Loucy (cell line): ENCODE measurements around the gene SCN2A.

Experiments used
- CTCF ChIP-seq: fragments of 200-600 bp; sonication (generic); conservative IDR thresholded peaks from 2 replicates; pipeline ENCODE4 v1.5.1; 2014; ENCODE audit warnings: mild to moderate bottlenecking, antibody characterized with exemption, low read length
- EZH2phosphoT487 ChIP-seq: fragments of 200-600 bp; IDR thresholded peaks from 2 replicates; pipeline ENCODE4 v1.6.1; 2018; ENCODE audit warnings: antibody characterized with exemption, mild to moderate bottlenecking, moderate library complexity, borderline replicate concordance

- TF ChIP-seq CTCF (no peak), EZH2phosphoT487 (no peak)
Measured at GRCh38 chr2:165420231-165420630, 181.0 kb downstream of the SCN2A start.
